A673 (cell line): ENCODE results near the gene FAM131B.

ENCODE experiments used
- CTCF ChIP-seq: fragments of 300-800, 200-600 bp; sonication (generic); conservative IDR thresholded peaks from 2 replicates; pipeline ENCODE4 v1.5.1; 2017; ENCODE audit warnings: low read depth, mild to moderate bottlenecking, antibody characterized with exemption, low read length, moderate library complexity, mixed read lengths
- EZH2 ChIP-seq: fragments of 200-600 bp; sonication (generic); IDR thresholded peaks from 2 replicates; pipeline ENCODE4 v1.6.1; 2017; ENCODE audit warnings: borderline replicate concordance, low read depth, mild to moderate bottlenecking, mixed read lengths, antibody characterized with exemption, low read length; ENCODE audit not compliant: poor library complexity, severe bottlenecking

DNA sequence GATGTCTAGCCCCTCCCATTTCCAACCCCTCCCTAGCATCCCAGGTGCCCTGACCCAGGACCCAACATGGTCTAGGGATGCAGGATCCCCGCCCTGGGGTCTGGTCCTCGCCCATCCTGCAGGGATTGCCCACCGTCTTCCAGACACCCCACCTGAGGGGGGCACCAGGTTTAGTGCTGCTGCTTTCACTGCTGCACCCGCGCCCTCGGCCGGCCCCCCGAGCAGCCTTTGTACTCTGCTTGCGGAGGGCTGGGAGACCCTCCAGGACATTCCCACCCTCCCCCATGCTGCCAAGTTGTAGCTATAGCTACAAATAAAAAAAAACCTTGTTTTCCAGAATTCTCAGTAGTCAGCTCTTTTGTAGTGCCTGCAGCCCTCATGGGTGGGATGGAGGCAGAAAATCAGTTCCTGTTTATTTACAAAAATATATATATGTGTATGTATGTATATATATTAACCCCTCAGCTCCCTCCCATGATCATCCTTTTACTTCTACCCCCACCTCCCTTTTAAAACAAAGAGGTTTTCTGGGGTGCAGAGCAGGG lies 28.3 kb upstream of the FAM131B start:
- TF ChIP-seq CTCF, result no peak
- no peak for TF ChIP-seq EZH2
